ENCODE results near the gene TRMU.

Gene TRMU

GRCh38 chr22:46359362-46359761 lies 23.8 kb downstream of the TRMU start:
- no peak overlapping the region for H3K4me3 ChIP-seq (ENCODE audit: low read depth, low read length)
- DNase-seq (ENCODE audit: low read depth, low spot score): no peak
- in situ Hi-C loops (cut with HindIII; ENCODE audit: low sequenced_read_pairs): no loop called here
- TF ChIP-seq CTCF (IDR thresholded peaks at IDR 0.05; ENCODE audit: low read depth, low read length): no peak

GRCh38 chr22:46360097-46360496 lies 24.6 kb downstream of the TRMU start:
- DNase-seq (ENCODE audit: low read depth, low spot score): no peak
- in situ Hi-C loops (cut with HindIII; ENCODE audit: low sequenced_read_pairs): no loop called here
- no peak for TF ChIP-seq CTCF (IDR thresholded peaks at IDR 0.05; ENCODE audit: low read depth, low read length)
- no peak overlapping the region for H3K4me3 ChIP-seq (ENCODE audit: low read depth, low read length)

GRCh38 chr22:46360891-46361290 lies 25.4 kb downstream of the TRMU start:
- no peak for DNase-seq (ENCODE audit: low read depth, low spot score)
- TF ChIP-seq CTCF (IDR thresholded peaks at IDR 0.05; ENCODE audit: low read depth, low read length): no peak
- no peak overlapping the region for H3K4me3 ChIP-seq (ENCODE audit: low read depth, low read length)
- in situ Hi-C loops (cut with HindIII; ENCODE audit: low sequenced_read_pairs): no loop called here

- no peak overlapping the region for H3K4me3 ChIP-seq (ENCODE audit: low read depth, low read length)
- no peak for TF ChIP-seq CTCF (IDR thresholded peaks at IDR 0.05; ENCODE audit: low read depth, low read length)
- in situ Hi-C loops (cut with HindIII; ENCODE audit: low sequenced_read_pairs): no loop called here
- DNase-seq (ENCODE audit: low read depth, low spot score): no peak
These were observed 26.3 kb downstream of the TRMU start for GRCh38 chr22:46361826-46362202.

GRCh38 chr22:46362203-46362933 lies 26.9 kb downstream of the TRMU start:
- TF ChIP-seq CTCF (IDR thresholded peaks at IDR 0.05; ENCODE audit: low read depth, low read length): no peak
- in situ Hi-C loops (cut with HindIII; ENCODE audit: low sequenced_read_pairs): no loop called here

GRCh38 chr22:46362934-46363515 lies 27.5 kb downstream of the TRMU start:
- TF ChIP-seq CTCF (IDR thresholded peaks at IDR 0.05; ENCODE audit: low read depth, low read length): no peak
- DNase-seq (ENCODE audit: low read depth, low spot score): no peak
- in situ Hi-C loops (cut with HindIII; ENCODE audit: low sequenced_read_pairs): no loop called here
- no peak overlapping the region for H3K4me3 ChIP-seq (ENCODE audit: low read depth, low read length)

More at GRCh38 chr22:46362203-46362933, 26.9 kb downstream of the TRMU start:
- no peak for DNase-seq (ENCODE audit: low read depth, low spot score)
- no peak overlapping the region for H3K4me3 ChIP-seq (ENCODE audit: low read depth, low read length)

All from astrocyte of the spinal cord (primary cell).